Stimulated activated CD4-positive, alpha-beta T cell treated with anti-CD3 and anti-CD28 coated beads, Interleukin-4, amount 100 ng/mL, for 1 hour (primary cell): ENCODE results near the gene BCAS3.
"Not testable (repeated sequence)": the region's sequence is repeated elsewhere in the genome, so short reads cannot be mapped to it uniquely, and the experiment has no call there.

Experiments used
- DNase-seq: peaks from one replicate; pipeline ENCODE4 v3.0.0-alpha.2; 2020

The BCAS3 gene

GRCh38 chr17:61239327-61239726 is 561.7 kb downstream of the BCAS3 start:
- DNase-seq, result no peak

- no peak for DNase-seq
Observed at GRCh38 chr17:61239953-61240352, 562.3 kb downstream of the BCAS3 start.

- no peak for DNase-seq
Observed at GRCh38 chr17:61240851-61241468, 563.3 kb downstream of the BCAS3 start.

GRCh38 chr17:61244988-61245387 is 567.3 kb downstream of the BCAS3 start:
- not testable (repeated sequence) for DNase-seq

- no peak for DNase-seq
Observed at GRCh38 chr17:61245706-61246135, 568.1 kb downstream of the BCAS3 start.

GRCh38 chr17:61247439-61247838 is 569.8 kb downstream of the BCAS3 start:
- DNase-seq, result no peak

GRCh38 chr17:61248399-61248798 is 570.7 kb downstream of the BCAS3 start:
- no peak for DNase-seq

- no peak for DNase-seq
Observed at GRCh38 chr17:61249649-61250299, 572.1 kb downstream of the BCAS3 start.

- no peak for DNase-seq
Observed at GRCh38 chr17:61250335-61250890, 572.8 kb downstream of the BCAS3 start.

- DNase-seq, result no peak
Observed at GRCh38 chr17:61251939-61252865, 574.6 kb downstream of the BCAS3 start.

GRCh38 chr17:61253362-61253761 is 575.7 kb downstream of the BCAS3 start:
- no peak for DNase-seq

- no peak for DNase-seq
Observed at GRCh38 chr17:61253937-61254574, 576.4 kb downstream of the BCAS3 start.

- no peak for DNase-seq
Observed at GRCh38 chr17:61254904-61255303, 577.3 kb downstream of the BCAS3 start.

- no peak for DNase-seq
Observed at GRCh38 chr17:61255647-61256046, 578.0 kb downstream of the BCAS3 start.

GRCh38 chr17:61259360-61259759 is 581.7 kb downstream of the BCAS3 start:
- DNase-seq, result no peak

GRCh38 chr17:61260071-61260797 is 582.6 kb downstream of the BCAS3 start:
- no peak for DNase-seq

GRCh38 chr17:61261001-61261637 is 583.5 kb downstream of the BCAS3 start:
- DNase-seq, result no peak

GRCh38 chr17:61265397-61265796 is 587.7 kb downstream of the BCAS3 start:
- no peak for DNase-seq

- no peak for DNase-seq
Observed at GRCh38 chr17:61267847-61268246, 590.2 kb downstream of the BCAS3 start.

GRCh38 chr17:61275395-61275794 is 597.7 kb downstream of the BCAS3 start:
- no peak for DNase-seq

GRCh38 chr17:61276806-61277205 is 599.2 kb downstream of the BCAS3 start:
- no peak for DNase-seq
